ENCODE data around the gene DAPK3.

DAPK3 gene

GRCh38 chr19:3945838-3946237 lies 25.1 kb downstream of the DAPK3 start:
- TF ChIP-seq INSM2 (tag by site-specific recombination; IDR thresholded peaks at IDR 0.05) (no peak), ZNF114 (tag by site-specific recombination; IDR thresholded peaks at IDR 0.05) (no peak), ZNF280C (tag by site-specific recombination; IDR thresholded peaks at IDR 0.05) (no peak), SP3 (tag by site-specific recombination; IDR thresholded peaks at IDR 0.05) (no peak), BCL11B (tag by site-specific recombination; IDR thresholded peaks at IDR 0.05; ENCODE audit: low read depth) (no peak), ZNF311 (tag by site-specific recombination; IDR thresholded peaks at IDR 0.05; ENCODE audit: borderline replicate concordance) (no peak), ZNF280D (tag by site-specific recombination; IDR thresholded peaks at IDR 0.05) (0 out of 2 replicates have a peak, but pooled peaks have one; percentile 43), ZBTB44 (tag by site-specific recombination; IDR thresholded peaks at IDR 0.05) (no peak), ZNF623 (tag by site-specific recombination; IDR thresholded peaks at IDR 0.05) (no peak), ZNF768 (tag by site-specific recombination; IDR thresholded peaks at IDR 0.05) (peak; percentile 67; the same call in 1 of the 2 replicates)
- CTCF ChIA-PET = interaction anchor here (0.7 kb wide), 1 partner anchor 32 kb away, joined by 3 read pairs; no protein-coding TSS in a partner anchor
- no peak overlapping the region for H3K4me3 ChIP-seq (ENCODE audit: low read depth, low read length)
- no peak overlapping the region for H3K27ac ChIP-seq (ENCODE audit: extremely low read depth, low read depth, low read length)
- H3K36me3 ChIP-seq (ENCODE audit: control insufficient read depth in 2 of 2, insufficient read depth in 1 of 2, low read length in 2 of 2) = no peaks in the 10 kb centered on the region
- no peaks in the 10 kb centered on the region for H3K4me1 ChIP-seq (ENCODE audit: control insufficient read depth, insufficient read depth, low read length)
- POLR2A ChIA-PET = interaction anchor here (1.8 kb wide), 1 partner anchor 23 kb away, joined by 6 read pairs; no protein-coding TSS in a partner anchor
- H3K9me3 ChIP-seq (ENCODE audit: control insufficient read depth, insufficient read depth, low read depth, low read length) = no peaks in the 10 kb centered on the region

- CTCF ChIA-PET = no interaction called here
- no peaks in the 10 kb centered on the region for H3K36me3 ChIP-seq (ENCODE audit: control insufficient read depth in 2 of 2, insufficient read depth in 1 of 2, low read length in 2 of 2)
Measured at GRCh38 chr19:3944018-3944721, 26.7 kb downstream of the DAPK3 start.

More at GRCh38 chr19:3944018-3944721, 26.7 kb downstream of the DAPK3 start:
- TF ChIP-seq ZNF449 (tag by site-specific recombination; IDR thresholded peaks at IDR 0.05) = peak; percentile 74; the same call in 1 of the 2 replicates
- TF ChIP-seq ZNF354C (tag by site-specific recombination; IDR thresholded peaks at IDR 0.05; ENCODE audit: borderline replicate concordance, low read depth) = no peak
- TF ChIP-seq ZNF202 (tag by site-specific recombination; IDR thresholded peaks at IDR 0.05; ENCODE audit: borderline replicate concordance) = no peak
- no peak for TF ChIP-seq ZSCAN30 (tag by site-specific recombination; IDR thresholded peaks at IDR 0.05)
- no peak for TF ChIP-seq ZNF488 (tag by site-specific recombination; IDR thresholded peaks at IDR 0.05)
- TF ChIP-seq ZNF184 (tag by site-specific recombination; IDR thresholded peaks at IDR 0.05) = no peak
- peak; percentile 95 for TF ChIP-seq ZNF146 (tag by site-specific recombination; IDR thresholded peaks at IDR 0.05)
- no peak for TF ChIP-seq ZNF560 (tag by site-specific recombination; IDR thresholded peaks at IDR 0.05; ENCODE audit: borderline replicate concordance)
- H3K4me1 ChIP-seq (ENCODE audit: control insufficient read depth, insufficient read depth, low read length) = no peaks in the 10 kb centered on the region
- POLR2A ChIA-PET = interaction anchor here (0.6 kb wide), 1 partner anchor 188 kb away, joined by 3 read pairs; no protein-coding TSS in a partner anchor
- H3K27ac ChIP-seq (ENCODE audit: extremely low read depth, low read depth, low read length) = no peak overlapping the region
- no peak overlapping the region for H3K4me3 ChIP-seq (ENCODE audit: low read depth, low read length)
- no peaks in the 10 kb centered on the region for H3K9me3 ChIP-seq (ENCODE audit: control insufficient read depth, insufficient read depth, low read depth, low read length)
